GM18858 (cell line): ENCODE results near the gene PACS1.

Experiments used
- ATAC-seq: cut with Tn5 transposase; IDR thresholded peaks from one replicate; pipeline ENCODE4 v1.9.1; 2021; ENCODE audit not compliant: unreplicated experiment

The PACS1 gene

DNA sequence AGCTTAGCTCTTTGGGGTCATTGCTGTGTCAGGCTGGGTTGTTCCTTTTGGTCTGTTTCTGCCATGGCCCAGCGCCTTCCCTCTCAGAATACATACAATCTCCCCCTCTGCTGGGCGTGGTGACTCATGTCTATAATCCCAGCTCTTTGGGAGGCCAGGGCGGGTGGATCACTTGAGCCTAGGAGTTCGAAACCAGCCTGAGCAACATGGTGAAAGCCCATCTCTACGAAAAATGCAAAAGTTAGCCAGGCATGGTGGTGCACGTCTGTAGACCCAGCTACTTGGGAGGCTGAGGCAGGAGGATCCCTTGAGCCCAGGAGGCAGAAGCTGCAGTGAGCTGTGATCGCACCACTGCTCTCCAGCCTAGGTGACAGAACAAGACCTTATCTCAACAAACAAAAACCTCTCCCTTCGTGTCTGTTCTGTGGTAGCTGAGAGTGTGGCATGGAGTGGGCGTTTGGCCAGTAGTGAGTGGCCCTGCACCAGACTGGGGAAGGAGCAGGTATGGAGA, 151.7 kb downstream of the PACS1 start:
- ATAC-seq, result no peak

DNA sequence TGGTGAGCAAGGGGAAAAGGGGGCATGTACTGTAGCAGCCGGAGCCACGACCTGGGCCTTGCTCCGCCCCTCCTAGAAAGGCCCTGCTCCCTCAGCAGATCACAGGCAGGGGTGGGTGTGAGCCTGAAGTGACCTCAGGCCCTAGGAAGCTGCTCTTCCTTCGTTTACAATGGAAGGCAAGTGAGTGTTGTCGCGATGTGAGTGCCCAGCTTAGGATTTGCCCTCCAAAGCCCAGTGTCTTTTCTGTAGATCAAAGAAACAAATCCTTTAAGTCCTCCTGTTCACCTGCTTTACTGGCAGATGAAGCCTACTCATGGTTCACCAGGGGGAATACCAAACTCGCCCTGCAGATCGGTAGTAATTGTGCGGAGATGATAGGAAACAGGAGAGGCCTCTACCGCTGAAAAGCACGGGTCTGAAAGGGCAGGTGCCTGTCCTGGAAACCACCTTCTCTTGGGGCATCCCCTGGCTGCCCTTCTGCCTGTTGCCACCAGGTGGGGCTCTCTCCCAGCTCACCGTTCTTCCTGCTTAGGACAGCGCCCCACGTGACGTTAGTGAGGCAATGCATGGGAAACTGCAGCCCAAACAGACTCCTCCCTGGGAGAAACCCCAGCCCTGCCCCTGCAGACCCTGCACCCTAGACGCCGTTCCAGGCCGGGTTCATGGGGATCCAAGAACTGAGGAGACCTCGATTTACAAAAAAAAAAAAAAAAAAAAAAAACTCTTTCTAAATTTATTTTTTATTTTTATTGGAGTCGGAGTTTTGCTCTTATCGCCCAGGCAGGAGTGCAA, 152.5 kb downstream of the PACS1 start:
- ATAC-seq, result peak; percentile 77

DNA sequence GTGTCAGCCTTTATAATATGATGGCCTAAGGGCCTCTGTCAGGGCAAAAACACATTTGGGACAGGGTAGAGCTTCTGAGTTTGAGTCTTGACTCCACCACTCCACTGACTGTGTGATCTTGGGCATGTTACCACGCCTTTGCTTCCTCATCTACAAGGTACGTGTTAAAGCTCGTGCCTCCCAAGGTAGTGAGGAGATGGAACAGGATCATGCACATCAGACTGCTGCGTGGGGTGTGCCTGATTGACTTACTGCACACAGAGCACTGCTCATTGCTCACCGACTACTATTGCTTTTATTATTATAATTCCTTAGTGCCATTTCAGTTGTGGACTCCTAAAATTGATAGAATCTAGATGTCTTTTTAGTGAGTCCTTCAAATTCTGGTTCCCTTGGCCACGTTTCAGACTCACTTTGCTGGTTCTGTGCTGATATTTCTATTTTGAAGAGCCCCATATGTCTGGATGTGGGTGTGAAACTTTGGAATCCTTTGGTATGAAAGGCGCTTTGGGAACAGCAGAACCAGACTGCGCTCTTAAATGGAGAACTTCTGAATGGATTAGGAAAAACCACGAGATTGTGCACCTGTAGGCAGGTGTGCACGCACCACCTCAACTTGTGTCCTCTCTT, 154.3 kb downstream of the PACS1 start:
- no peak for ATAC-seq

DNA sequence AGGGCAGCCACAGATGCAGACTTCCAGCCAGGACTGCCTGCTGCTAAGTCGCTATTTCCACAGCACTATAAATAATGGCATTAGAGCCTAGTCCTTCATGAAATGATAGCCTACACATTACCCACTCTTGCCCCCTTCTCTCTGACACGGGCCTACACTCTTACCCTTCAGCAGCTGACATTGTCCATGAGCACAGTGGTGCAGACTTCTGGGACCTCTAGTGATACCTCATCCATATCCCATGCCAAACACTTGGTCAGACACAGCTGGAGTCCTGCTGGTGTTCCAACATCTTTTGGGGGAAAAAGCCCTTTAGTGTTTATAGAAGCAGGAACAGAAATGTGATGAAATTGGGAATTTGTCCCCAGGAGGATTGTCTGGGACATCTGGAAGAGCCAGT, 155.0 kb downstream of the PACS1 start:
- ATAC-seq, result no peak

DNA sequence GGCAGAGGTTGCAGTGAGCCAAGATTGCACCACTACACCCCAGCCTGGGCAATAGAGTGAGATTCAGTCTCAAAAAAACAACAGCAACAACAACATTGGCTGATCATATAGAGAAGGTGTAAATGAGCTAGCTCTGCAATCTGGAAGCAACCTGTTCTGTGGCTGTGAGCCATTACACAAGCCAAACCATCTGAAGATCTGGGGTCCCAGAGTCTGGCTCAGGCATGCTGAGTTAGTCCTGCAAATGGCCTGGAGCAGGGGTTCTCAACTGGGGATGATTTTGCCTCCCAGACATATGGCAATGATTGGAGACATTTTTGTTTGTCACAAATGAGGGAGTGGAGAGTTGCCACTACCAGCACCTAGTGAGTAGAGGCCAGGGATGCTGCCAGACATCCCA, 156.0 kb downstream of the PACS1 start:
- ATAC-seq, result no peak

DNA sequence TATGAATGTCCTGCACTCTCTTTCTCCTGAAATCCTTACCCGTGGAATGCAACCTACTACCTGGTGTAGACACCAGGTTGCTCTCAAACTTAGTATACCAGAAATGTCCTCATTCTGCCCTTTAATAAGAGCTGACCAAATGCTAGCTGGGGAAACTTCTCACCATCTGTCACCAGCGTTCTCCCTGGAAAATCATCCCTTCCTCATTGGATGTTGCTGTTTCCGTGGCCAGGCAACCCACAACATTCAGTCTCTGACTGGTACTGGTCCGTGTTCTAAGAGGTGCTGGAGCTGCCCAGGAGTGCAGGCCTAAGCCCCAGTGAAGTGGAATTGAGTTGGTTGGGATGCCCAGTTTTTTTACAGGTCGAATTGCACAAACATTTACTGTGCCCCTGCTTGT, 157.6 kb downstream of the PACS1 start:
- no peak for ATAC-seq

DNA sequence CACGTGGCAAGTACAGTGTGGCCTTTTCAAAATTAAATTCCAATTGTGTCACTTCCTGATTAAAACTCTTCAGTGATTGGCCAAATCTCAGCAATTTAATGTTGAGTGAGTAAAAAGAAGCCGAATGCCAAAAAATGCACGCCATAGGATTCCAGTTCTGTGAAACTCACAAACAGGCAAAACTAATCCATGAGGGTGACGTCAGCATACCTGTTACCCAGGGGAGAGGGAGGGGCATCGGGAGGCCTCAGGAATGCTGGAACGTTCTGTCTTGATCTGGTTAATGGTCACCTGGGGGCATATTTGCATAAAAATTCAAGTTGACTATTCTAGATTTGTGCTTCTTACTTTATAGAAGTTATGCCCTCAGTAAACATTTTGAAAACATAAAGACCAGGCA, 158.4 kb downstream of the PACS1 start:
- no peak for ATAC-seq

DNA sequence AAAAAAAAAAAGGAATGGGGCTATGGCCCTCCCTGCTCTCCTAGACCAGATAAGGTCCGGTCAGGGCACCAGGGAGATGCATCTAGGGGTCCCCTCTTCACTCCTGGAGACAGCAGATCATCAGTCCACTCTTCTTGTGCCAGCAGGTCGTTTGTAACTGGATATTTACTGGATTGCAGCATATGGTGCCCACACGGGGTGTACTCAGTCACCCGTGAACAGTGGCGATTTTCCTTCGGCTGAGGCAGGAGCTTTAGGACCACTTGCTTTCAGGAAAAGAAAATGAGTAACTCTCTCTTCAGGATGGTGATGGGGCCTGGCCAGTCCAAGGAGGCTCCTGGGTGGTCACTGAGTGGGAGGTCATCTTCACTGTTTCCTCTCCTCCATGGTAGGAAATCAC, 160.1 kb downstream of the PACS1 start:
- no peak for ATAC-seq

DNA sequence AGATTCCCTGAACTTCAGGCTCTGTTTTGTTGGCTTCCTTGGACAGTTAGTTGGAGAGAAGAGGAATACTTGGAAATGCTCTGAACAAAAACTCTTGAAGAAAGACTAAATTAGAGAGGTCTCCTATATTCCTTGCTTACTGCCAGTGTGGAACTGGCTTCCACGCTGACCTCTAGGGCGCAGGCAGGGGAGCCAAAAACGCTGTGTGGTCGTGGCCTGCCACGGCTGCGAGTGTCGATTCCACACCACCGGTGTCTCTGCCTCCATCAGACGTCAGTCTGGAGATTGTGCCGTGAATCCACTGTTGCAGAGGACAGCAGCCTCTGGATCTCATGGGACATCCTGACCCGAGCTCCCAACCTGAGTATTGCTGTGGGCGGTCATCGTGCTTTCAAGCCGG, 160.9 kb downstream of the PACS1 start:
- ATAC-seq, result no peak

DNA sequence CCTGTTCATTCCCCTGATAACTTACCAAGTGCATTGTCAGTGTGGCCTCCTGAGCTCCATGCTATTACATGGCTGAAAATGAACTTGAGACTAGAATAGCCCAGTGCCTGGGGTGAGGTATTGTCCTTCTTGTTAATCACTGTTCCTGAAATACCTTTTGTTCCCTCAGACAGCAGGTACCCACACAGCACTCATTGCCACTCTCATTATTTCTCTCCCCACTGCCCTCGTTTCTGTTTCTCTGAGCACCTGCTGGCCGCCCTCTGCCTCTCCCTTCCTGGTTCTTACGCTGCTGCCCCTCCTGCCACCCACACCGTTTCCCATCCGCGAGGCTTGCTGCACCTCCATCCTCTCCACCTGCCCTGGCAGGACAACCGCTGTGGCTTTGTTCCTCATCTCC, 161.5 kb downstream of the PACS1 start:
- ATAC-seq, result no peak

DNA sequence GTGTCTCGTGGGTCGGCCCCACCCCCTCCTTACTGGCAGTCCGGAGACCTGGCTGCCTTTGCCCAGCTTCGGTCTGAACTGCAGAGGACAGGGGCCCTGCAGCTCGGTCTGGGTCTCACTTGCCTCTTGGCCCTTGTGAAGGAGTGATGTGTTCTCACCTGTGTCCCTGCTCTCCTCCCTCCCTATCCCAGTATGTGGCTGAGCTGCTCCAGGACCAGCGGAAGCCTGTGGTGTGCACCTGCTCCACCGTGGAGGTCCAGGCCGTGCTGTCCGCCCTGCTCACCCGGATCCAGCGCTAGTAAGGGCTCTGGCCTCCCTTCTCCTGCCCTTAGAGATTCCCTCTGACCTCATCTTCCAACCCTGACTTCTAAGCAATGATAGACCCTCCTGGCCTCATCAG, 162.7 kb downstream of the PACS1 start:
- no peak for ATAC-seq

DNA sequence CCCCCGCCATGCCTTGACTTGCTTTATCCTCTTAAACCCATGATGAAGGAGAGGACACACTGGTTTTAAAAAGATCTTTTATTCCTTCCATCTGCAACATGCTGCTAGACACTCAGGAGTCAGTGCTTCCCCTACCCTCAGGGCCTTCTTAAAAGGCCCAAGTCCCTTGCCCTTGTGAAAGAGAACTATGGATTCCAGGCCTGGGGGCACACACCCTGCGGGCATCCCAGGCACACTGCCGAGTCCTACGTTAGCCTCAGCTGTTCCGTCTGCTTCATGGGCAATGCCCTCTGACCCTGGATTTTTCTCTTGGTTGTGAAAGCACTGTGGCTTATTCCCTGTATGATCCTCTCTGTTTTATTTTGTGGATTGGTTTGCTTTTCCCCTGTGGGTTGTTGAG, 163.2 kb downstream of the PACS1 start:
- no peak for ATAC-seq

DNA sequence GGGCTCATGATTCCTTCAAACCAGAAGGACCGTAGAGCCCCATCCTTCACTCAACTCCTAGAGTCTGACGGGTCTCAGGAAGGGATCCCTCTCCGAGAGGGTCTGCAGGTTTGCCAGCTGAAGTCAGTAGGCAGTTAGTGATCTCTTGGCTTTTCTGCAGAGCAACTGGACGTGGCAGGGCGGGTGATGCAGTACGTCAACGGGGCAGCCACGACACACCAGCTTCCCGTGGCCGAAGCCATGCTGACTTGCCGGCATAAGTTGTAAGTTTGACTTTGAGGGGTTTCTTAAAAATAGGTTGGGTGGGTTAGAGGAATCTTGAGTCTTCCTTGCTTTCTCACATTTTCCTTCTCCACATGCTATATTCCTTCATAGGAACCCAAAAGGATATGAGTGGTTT, 165.1 kb downstream of the PACS1 start:
- ATAC-seq, result no peak

DNA sequence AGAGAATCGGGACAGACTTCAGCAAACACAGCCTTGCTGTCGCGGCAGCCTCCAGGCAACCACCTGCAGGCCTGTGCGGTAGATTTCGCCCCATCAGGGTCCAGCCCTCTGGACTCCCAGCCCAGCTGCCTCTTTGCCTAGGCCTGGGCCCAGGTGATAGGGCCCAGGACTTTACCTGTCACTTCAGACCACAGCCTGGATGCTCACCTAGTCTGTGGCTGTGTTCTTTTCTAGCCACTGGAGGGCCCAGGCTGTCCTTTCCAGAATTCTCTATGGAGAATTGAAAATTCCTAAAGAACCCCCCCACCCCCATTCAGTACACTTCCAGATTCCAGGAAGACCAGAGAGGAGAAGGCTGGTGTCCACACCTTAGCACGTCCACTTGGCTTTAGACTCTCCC, 167.8 kb downstream of the PACS1 start:
- no peak for ATAC-seq

DNA sequence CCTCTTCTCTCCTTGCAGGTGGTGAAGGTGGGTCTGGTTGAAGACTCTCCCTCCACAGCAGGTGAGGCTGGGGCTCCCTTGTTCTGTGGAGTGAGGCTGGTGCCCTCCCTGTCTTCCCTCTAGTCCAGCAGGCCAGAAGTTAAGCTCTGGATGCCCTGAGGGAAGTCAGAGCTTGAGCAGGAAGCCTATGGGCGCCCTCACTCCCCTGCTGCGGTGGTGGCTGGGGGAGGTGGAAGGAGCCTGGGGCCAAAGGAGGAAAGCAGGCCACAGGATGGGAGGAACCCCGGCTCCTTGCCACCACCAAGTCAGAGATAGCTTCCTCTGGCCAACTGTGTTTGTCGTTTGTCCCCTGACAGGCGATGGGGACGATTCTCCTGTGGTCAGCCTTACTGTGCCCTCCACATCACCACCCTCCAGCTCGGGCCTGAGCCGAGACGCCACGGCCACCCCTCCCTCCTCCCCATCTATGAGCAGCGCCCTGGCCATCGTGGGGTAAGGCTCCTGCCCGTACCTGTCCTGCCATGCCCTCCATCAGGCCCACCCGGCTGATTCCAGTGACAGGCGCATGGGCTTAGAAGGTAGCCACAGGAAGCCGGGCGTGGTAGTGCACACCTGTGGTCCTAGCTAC, 168.8 kb downstream of the PACS1 start:
- ATAC-seq, result no peak

DNA sequence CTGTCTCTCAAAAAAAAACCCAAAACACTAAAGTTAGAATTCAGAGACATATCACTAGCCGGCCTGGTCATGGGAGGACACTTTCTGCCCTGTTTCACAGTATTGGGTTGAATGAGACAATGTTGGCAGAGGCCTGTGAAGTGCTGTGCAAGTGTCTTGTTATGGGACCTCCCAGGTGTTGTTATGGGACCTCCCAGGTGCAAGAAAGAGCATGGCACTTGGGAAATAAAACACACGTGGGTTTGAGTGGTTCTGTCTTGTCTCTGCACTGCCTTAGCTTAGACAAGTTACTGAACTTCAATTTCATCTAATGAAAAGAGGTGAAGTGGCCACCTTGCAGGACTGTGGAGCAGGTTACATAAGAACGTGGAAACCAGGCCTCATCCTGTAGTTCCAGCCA, 169.4 kb downstream of the PACS1 start:
- ATAC-seq, result no peak

DNA sequence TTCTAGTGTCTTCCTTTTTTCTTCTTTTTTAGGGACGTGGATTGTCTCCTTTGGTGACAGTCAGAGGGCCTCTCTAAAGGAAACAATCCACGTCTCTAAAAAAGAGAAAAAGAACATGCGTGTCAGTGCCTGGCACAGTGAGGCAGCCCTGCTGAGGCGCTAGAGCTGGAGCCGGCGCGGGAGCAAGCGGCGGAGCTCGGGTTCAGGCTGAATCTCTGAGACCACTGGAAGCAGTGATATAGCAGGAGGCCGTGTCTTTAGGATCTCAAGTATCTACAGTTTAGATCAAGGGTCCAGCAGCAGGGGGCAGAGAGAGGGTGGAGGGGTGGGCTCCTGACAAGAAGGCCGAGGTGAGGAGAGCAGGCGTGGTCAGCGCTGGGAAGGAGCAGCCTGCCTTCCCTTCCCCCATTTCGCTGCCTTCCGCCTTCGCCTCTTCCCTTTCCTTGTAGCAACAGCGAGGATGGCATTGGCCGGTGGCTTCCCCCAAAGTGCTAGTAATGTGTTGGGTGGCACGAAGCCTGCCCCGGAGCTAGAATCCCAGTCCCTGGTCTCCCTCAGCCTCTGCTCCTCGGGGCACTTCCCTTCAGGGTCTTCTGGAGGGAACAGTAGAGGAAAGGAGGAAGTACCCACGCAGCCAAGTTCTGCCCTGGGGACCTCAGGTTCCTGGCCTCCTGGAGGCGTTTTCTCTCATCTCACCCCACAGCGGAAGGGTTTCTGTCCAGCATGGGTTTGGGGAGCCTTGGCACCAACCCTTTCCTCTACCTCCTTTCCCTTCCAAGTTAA, 170.1 kb downstream of the PACS1 start:
- no peak for ATAC-seq

DNA sequence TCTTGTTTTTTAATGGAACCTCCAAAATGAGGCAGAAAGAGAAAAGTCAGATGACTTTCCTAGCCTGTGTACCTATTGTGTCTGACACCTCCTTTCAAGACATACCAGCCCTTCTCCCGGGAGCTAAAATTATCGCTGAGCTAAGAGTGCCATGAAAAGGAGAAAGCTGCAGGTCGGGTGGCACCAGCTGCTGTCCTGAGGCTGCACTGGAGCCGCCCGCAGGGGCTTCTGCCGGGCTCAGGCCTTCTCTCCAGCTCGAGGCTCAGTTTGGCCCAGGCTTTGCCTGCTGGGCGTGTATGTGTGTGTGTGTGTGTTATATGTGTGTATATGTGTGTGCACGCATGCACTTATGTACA, 170.7 kb downstream of the PACS1 start:
- no peak for ATAC-seq

DNA sequence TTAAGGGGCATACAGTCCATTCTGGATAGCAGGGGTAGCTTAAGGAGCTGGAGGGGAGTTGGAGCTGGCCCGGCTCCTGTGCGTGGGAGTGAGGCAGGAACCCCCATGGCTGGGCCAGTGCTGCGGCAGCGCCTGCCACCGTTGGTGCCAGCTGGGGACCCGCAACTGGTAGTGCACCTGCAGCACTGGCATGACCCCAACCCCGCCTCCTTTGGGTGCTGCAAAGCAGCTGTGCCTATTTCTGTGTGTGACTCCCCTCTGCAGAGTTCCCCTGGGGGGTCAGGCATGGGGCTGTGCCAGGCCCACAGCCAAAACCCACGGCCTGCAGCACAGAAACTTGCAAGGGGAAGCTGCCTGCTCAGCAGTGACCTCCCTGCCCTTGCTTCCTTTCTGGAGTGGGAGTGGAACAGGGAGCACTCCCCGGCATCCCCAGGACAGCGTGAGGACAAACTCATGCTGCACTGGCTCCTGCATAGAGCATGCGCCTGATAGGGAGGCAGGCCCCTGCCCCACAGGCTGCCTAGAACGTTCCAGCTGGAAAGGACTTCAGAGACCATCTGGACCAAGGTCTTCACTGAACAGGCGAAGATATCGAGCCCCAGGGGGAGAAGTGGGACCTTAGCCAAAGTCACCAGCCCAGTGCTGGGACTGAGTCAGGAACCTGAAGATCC, 172.2 kb downstream of the PACS1 start:
- no peak for ATAC-seq

DNA sequence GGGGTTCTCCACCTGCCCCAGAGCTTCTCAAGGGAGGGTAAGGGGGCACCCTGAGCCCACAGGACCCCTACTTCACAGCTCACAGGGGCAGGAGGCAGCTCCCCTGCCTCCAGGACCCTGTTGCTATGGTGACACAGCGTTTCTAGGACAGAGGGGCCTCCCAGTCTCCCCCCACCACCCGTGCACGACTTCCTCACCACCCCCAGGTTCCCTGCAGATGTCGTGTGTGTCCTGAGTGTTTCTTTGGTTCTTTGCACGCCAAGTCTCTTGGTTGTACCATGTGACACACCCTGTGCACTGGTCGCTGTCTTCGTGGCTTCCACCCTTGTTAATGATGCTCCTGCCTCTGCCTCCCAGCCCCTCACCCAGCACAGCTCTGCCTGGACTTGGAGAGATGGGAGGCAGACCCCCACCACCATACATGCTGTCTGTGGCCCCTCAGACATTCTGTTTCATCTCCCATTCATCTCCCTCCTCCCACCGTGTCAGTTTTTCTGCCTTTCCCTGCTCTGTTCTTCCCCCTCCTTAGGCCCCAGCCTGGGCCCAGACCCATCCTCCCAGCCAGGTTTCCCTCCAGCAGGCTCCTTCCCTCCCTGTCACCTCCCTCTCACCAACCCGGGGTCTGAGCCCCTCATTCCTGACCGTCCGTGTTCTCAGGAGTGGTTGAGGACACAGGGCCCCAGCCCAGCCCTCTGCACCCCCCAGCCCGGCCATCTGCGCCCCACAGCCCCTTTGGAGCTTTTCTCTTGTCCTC, 173.9 kb downstream of the PACS1 start:
- ATAC-seq, result no peak
